NCI-H2107 treated with DMSO at 0.1 percent for 48 hours (cell line): ENCODE results near the gene S100A6.

ENCODE experiments used
- DNase-seq: peaks from one replicate; lab custom pipeline; 2025; ENCODE audit not compliant: unreplicated experiment; lab: John Stamatoyannopoulos, UW

The S100A6 gene

GRCh38 chr1:153505576-153505975, 30.2 kb downstream of the S100A6 start:
- no peak for DNase-seq

- no peak for DNase-seq
These were observed 32.0 kb downstream of the S100A6 start for GRCh38 chr1:153503766-153504165.

GRCh38 chr1:153498746-153499145, 37.0 kb downstream of the S100A6 start:
- no peak for DNase-seq

- no peak for DNase-seq
These were observed 40.3 kb downstream of the S100A6 start for GRCh38 chr1:153495536-153495935.

GRCh38 chr1:153494976-153495535, 40.7 kb downstream of the S100A6 start:
- DNase-seq = peak; percentile 87

GRCh38 chr1:153493343-153493960, 42.3 kb downstream of the S100A6 start:
- DNase-seq = no peak

GRCh38 chr1:153490272-153491051, 45.3 kb downstream of the S100A6 start:
- peak; percentile 97 for DNase-seq

- no peak for DNase-seq
These were observed 47.1 kb downstream of the S100A6 start for GRCh38 chr1:153488731-153489130.

- no peak for DNase-seq
These were observed 48.1 kb downstream of the S100A6 start for GRCh38 chr1:153487707-153488106.

- DNase-seq = peak; percentile 80
These were observed 49.9 kb downstream of the S100A6 start for GRCh38 chr1:153485863-153486262.
